Smooth muscle cell (in vitro differentiated cells): ENCODE results near the gene LIN28B. TPM values are rescaled to one million over a fixed set of nuclear protein-coding genes. Genes with fewer than 3 reads are reported as not detected.

Experiments used
- DNase-seq: peaks from one replicate; lab custom pipeline; 2025; ENCODE audit not compliant: unreplicated experiment; lab: John Stamatoyannopoulos, UW
- H2AFZ ChIP-seq: fragments of 200-600 bp; sonication (generic); 2 replicates; pipeline ENCODE4 v1.6.0; 2016; ENCODE audit warnings: antibody characterized with exemption, low read depth, mild to moderate bottlenecking
- H3F3A ChIP-seq: fragments of 200-600 bp; sonication (generic); 2 replicates; pipeline ENCODE4 v1.6.0; 2017; ENCODE audit warnings: antibody characterized with exemption, low read depth
- H3K27ac ChIP-seq: fragments of 200-600 bp; sonication (generic); 2 replicates; pipeline ENCODE4 v1.5.1; 2016; ENCODE audit warnings: low read depth, mild to moderate bottlenecking
- H3K27me3 ChIP-seq: fragments of 200-600 bp; sonication (generic); 2 replicates; pipeline ENCODE4 v1.6.1; 2016; ENCODE audit warnings: low read depth, mild to moderate bottlenecking
- H3K36me3 ChIP-seq: fragments of 200-600 bp; sonication (generic); 2 replicates; pipeline ENCODE4 v1.5.1; 2016; ENCODE audit warnings: low read depth
- H3K4me1 ChIP-seq: fragments of 200-600 bp; sonication (generic); 2 replicates; pipeline ENCODE4 v1.5.1; 2016; ENCODE audit warnings: low read depth
- H3K4me2 ChIP-seq: fragments of 200-600 bp; sonication (generic); 2 replicates; pipeline ENCODE4 v1.6.0; 2016; ENCODE audit warnings: mild to moderate bottlenecking
- H3K4me3 ChIP-seq: fragments of 200-600 bp; sonication (generic); 2 replicates; pipeline ENCODE4 v1.5.1; 2016; ENCODE audit warnings: mild to moderate bottlenecking
- H3K79me2 ChIP-seq: fragments of 200-600 bp; sonication (generic); 2 replicates; pipeline ENCODE4 v1.6.0; 2016; ENCODE audit warnings: low read depth, mild to moderate bottlenecking
- H3K9ac ChIP-seq: fragments of 200-600 bp; sonication (generic); 2 replicates; pipeline ENCODE4 v1.6.0; 2016; ENCODE audit warnings: low read depth
- H3K9me3 ChIP-seq: fragments of 200-600 bp; sonication (generic); replicated peaks from 2 replicates; pipeline ENCODE4 v1.5.1; 2016; ENCODE audit warnings: low read depth
- H4K20me1 ChIP-seq: fragments of 200-600 bp; sonication (generic); 2 replicates; pipeline ENCODE4 v1.6.0; 2016; ENCODE audit warnings: low read depth
- WGBS: methylation state at CpG from one replicate; pipeline ENCODE4 v1.1.7; 2016; ENCODE audit warnings: low lambda C conversion rate; 5-methylcytosine and 5-hydroxymethylcytosine counted together
- polyA plus RNA-seq: library from polyadenylated mRNA; unstranded; fragments of >200 nt; fragmentation: Nextera tagmentation; extraction: Ambion mirVana; gene quantifications from 2 replicates; pipeline ENCODE4 v1.2.1, GENCODE V29; 2016
- total RNA-seq: library from RNA; depleted of rRNA; stranded (reverse); fragments of >200 nt; gene quantifications from 2 replicates; pipeline ENCODE4 v1.2.3, GENCODE V29; 2014
- TF ChIP-seq, protein P1 (sequence below): fragments of 200-600 bp; sonication (generic); IDR thresholded peaks from 2 replicates; pipeline ENCODE4 v1.5.1; 2017; ENCODE audit warnings: borderline replicate concordance, mild to moderate bottlenecking, antibody characterized with exemption; ENCODE audit not compliant: insufficient read depth, poor library complexity, severe bottlenecking

Gene LIN28B
- total and polyA plus RNA-seq, 2 experiments from 2014 or later: 1.4 to 11.6 TPM

DNA sequence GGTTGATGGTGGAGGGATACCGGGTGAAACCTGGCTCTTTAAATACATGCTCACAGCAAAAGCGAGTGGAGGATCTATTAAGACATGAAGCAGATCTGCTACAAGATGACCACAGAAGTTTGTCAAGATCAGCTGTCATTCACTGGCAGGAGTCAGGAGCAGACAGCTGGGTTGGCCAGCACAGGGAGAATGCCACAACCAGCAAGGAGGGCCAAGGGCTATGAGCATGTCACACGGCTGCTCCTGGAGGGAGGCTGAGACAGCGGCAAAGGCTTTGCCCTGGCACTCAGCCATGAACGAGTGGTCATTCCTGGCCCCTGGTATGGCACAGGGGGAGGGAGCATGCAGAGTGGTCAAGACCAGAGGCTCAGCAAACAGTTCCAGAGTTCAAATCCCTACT is 145.3 kb downstream of the LIN28B start:
- Histone ChIP-seq H3K4me3 (no peak overlapping the region), H2AFZ (no peak overlapping the region), H3K79me2 (no peaks in the 10 kb centered on the region)

DNA sequence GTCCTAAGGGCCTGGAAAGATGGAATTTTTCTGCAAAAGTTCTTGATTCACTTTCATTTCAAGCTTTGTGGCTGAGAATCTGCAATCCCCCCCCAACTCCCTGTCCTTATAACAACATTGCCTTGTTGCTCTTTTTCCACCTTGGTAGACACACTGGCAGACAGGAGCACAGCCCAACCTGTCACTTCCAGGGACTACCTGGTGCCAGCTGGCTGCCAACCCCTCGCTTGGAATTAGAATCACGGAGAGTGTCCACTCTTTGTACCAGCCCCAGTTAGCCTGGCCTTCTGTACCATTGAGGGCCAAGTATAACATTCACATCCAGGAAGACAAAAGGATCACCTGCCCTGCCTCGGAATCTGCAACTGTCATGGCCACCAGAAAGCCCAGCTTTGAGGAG is 148.2 kb downstream of the LIN28B start:
- H3K4me2 ChIP-seq: no peak overlapping the region
- no peaks in the 10 kb centered on the region for H3K36me3 ChIP-seq
- H3K9me3 ChIP-seq: no peaks in the 10 kb centered on the region
- no peaks in the 10 kb centered on the region for H3F3A ChIP-seq
- H3K4me3 ChIP-seq: no peak overlapping the region
- no peaks in the 10 kb centered on the region for H3K4me1 ChIP-seq
- DNase-seq: no peak
- 95% methylated on average over 3 of the region's 3 CpGs for WGBS
- no peak overlapping the region for H3K9ac ChIP-seq
- TF ChIP-seq, protein P1, sequence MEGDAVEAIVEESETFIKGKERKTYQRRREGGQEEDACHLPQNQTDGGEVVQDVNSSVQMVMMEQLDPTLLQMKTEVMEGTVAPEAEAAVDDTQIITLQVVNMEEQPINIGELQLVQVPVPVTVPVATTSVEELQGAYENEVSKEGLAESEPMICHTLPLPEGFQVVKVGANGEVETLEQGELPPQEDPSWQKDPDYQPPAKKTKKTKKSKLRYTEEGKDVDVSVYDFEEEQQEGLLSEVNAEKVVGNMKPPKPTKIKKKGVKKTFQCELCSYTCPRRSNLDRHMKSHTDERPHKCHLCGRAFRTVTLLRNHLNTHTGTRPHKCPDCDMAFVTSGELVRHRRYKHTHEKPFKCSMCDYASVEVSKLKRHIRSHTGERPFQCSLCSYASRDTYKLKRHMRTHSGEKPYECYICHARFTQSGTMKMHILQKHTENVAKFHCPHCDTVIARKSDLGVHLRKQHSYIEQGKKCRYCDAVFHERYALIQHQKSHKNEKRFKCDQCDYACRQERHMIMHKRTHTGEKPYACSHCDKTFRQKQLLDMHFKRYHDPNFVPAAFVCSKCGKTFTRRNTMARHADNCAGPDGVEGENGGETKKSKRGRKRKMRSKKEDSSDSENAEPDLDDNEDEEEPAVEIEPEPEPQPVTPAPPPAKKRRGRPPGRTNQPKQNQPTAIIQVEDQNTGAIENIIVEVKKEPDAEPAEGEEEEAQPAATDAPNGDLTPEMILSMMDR: no peak
- H3K79me2 ChIP-seq: no peaks in the 10 kb centered on the region
- H3K27ac ChIP-seq: no peak overlapping the region
- H4K20me1 ChIP-seq: no peaks in the 10 kb centered on the region
- H2AFZ ChIP-seq: no peak overlapping the region
- no peaks in the 10 kb centered on the region for H3K27me3 ChIP-seq

More for the DNA sequence above, 145.3 kb downstream of the LIN28B start:
- no peaks in the 10 kb centered on the region for H4K20me1 ChIP-seq
- H3K4me1 ChIP-seq: no peaks in the 10 kb centered on the region
- TF ChIP-seq, protein P1: no peak
- no peak overlapping the region for H3K4me2 ChIP-seq
- 95% methylated on average over 5 of the region's 5 CpGs for WGBS
- DNase-seq: no peak
- H3K27ac ChIP-seq: no peak overlapping the region
- H3K9ac ChIP-seq: no peak overlapping the region
- H3K9me3 ChIP-seq: no peaks in the 10 kb centered on the region
- no peaks in the 10 kb centered on the region for H3K27me3 ChIP-seq
- H3K36me3 ChIP-seq: no peaks in the 10 kb centered on the region
- H3F3A ChIP-seq: no peaks in the 10 kb centered on the region

DNA sequence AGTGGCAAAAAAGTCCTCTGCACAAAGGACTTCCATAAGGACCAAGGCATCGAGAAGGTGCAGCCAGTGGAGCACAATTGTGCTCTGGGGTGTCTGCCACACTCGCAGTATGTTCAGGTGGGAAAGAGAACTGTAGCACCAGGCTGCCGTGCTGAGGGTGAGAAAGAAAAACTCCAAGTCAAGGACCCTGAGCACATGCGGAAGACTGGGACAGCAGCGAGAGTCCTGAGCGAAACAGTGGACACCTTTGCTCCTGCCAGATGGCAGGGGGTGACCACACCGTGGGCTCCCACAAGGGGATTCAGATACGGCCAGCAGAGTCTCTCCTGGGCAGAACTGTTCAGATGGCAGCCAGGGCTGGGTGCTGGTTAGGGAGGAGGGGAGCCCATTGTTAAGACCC is 149.4 kb downstream of the LIN28B start:
- no peaks in the 10 kb centered on the region for H4K20me1 ChIP-seq
- H2AFZ ChIP-seq: no peak overlapping the region
- H3K4me3 ChIP-seq: no peak overlapping the region
- no peak overlapping the region for H3K4me2 ChIP-seq
- TF ChIP-seq, protein P1: no peak
- DNase-seq: no peak
- H3K79me2 ChIP-seq: no peaks in the 10 kb centered on the region
- H3K9ac ChIP-seq: no peak overlapping the region
- H3F3A ChIP-seq: no peaks in the 10 kb centered on the region
- no peaks in the 10 kb centered on the region for H3K9me3 ChIP-seq
- H3K27me3 ChIP-seq: no peaks in the 10 kb centered on the region
- H3K4me1 ChIP-seq: no peaks in the 10 kb centered on the region
- H3K27ac ChIP-seq: no peak overlapping the region
- H3K36me3 ChIP-seq: no peaks in the 10 kb centered on the region
- WGBS: 94% methylated on average over 8 of the region's 8 CpGs

DNA sequence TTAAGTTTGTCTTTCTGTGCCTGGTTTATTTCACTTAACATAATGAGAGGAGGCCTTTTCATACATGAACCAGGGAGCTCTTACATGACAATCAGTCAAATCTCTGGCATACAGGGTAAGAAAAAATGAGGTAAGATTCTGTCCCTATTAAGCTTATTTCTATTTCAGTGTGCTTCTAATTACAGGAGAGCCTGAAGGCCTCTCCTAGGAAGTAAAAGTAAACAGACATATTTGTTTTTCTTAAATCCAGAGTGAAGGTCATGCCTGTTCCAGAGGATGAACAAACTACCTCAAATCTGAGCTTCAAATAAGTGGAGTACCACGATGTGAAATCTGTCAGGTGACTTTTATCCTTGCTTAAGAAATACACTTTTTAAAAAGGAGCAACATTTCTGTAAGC is 150.3 kb downstream of the LIN28B start:
- Histone ChIP-seq H3K4me3 (no peak overlapping the region), H3K79me2 (no peaks in the 10 kb centered on the region), H4K20me1 (no peaks in the 10 kb centered on the region), H3K4me1 (no peaks in the 10 kb centered on the region), H3K36me3 (no peaks in the 10 kb centered on the region), H3K9me3 (no peaks in the 10 kb centered on the region), H2AFZ (no peak overlapping the region), H3K9ac (no peak overlapping the region), H3K27me3 (no peaks in the 10 kb centered on the region), H3K4me2 (no peak overlapping the region), H3K27ac (no peak overlapping the region), H3F3A (no peaks in the 10 kb centered on the region)
- WGBS: 97% methylated on average over 1 of the region's 1 CpG
- TF ChIP-seq, protein P1: no peak
- DNase-seq: no peak
